Progenitor cell of endocrine pancreas (in vitro differentiated cells): Measurements from ENCODE around the gene RPL29. TPM values are rescaled to one million over a fixed set of nuclear protein-coding genes. Genes with fewer than 3 reads are reported as not detected.

Experiments
- DNase-seq: peaks from one replicate; pipeline ENCODE4 v3.0.0; 2021; ENCODE audit warnings: low spot score; ENCODE audit not compliant: unreplicated experiment
- H3K27ac Mint-ChIP-seq: 2 replicates; pipeline ENCODE4 v1.8.0; 2021; ENCODE audit warnings: mild to moderate bottlenecking, moderate library complexity, mixed read lengths
- H3K27me3 Mint-ChIP-seq: 2 replicates; pipeline ENCODE4 v1.8.0; 2021; ENCODE audit warnings: mixed read lengths
- H3K36me3 Mint-ChIP-seq: 2 replicates; pipeline ENCODE4 v1.8.0; 2022; ENCODE audit warnings: mixed read lengths; ENCODE audit not compliant: insufficient read depth
- H3K4me1 Mint-ChIP-seq: 2 replicates; pipeline ENCODE4 v1.8.0; 2021; ENCODE audit warnings: low read depth, mixed read lengths
- H3K4me3 Mint-ChIP-seq: 2 replicates; pipeline ENCODE4 v1.8.0; 2021; ENCODE audit warnings: low read depth, mild to moderate bottlenecking, moderate library complexity, mixed read lengths
- H3K9me3 Mint-ChIP-seq: 2 replicates; pipeline ENCODE4 v1.8.0; 2021; ENCODE audit warnings: low read depth, mixed read lengths
- total RNA-seq: library from RNA; stranded (reverse); gene quantifications from 2 replicates; pipeline ENCODE4 v1.2.1, GENCODE V29; 2021
- TF ChIP-seq, protein P1 (sequence below): fragments of 200-600 bp; sonication (generic); IDR thresholded peaks from one replicate; pipeline ENCODE4 v1.5.0; 2021; ENCODE audit warnings: antibody characterized with exemption, mild to moderate bottlenecking; ENCODE audit not compliant: unreplicated experiment

The RPL29 gene
- total RNA-seq, 1 donor from 2014 or later: 1,236 TPM

DNA sequence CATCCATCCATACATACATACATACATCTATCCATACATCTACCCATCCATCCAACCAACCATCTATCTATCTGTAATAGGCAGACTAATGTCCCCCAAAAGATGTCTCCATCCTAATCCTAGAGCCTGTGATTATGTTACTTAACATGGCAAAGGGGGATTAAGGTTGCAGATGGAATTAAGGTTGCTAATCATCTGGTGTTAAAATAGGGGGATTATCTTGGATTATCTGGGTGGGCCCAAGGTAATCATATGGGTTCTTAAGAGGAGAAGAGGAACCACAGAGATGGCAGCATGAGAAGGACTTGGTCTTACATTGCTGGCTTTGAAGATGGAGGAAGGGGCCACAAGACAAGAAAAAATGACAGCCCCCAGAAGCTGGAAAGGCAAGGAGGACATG lies 14.7 kb upstream of the RPL29 start:
- Mint-ChIP-seq H3K27ac (no peak overlapping the region), H3K9me3 (no peaks in the 10 kb centered on the region), H3K27me3 (peaks cover 3% of the 10 kb centered on the region), H3K4me3 (no peak overlapping the region), H3K36me3 (no peaks in the 10 kb centered on the region), H3K4me1 (peaks cover 3% of the 10 kb centered on the region)
- TF ChIP-seq, protein P1, sequence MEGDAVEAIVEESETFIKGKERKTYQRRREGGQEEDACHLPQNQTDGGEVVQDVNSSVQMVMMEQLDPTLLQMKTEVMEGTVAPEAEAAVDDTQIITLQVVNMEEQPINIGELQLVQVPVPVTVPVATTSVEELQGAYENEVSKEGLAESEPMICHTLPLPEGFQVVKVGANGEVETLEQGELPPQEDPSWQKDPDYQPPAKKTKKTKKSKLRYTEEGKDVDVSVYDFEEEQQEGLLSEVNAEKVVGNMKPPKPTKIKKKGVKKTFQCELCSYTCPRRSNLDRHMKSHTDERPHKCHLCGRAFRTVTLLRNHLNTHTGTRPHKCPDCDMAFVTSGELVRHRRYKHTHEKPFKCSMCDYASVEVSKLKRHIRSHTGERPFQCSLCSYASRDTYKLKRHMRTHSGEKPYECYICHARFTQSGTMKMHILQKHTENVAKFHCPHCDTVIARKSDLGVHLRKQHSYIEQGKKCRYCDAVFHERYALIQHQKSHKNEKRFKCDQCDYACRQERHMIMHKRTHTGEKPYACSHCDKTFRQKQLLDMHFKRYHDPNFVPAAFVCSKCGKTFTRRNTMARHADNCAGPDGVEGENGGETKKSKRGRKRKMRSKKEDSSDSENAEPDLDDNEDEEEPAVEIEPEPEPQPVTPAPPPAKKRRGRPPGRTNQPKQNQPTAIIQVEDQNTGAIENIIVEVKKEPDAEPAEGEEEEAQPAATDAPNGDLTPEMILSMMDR: no peak
- DNase-seq: no peak

DNA sequence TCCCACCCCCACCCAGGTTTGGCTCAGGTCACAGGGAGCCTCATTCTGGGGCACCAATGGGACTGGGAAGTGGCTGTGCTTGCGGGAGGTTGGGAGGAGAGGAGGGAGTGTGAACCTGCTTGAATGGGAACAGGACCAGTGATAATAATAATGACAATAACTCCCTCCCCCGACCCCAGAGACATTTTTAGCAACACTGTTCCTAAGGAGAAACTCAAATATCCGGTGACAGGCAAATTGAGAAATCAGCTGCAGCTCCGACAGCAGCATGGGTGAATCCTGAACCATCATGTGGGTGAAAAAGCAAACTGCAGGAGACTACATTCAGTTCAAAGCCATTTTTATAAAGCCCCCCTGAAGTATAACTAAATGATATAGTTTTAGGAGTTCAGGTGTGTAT lies 11.6 kb upstream of the RPL29 start:
- peaks cover 3% of the 10 kb centered on the region for H3K4me1 Mint-ChIP-seq
- TF ChIP-seq, protein P1: no peak
- no peak for DNase-seq
- H3K4me3 Mint-ChIP-seq: no peak overlapping the region
- no peaks in the 10 kb centered on the region for H3K9me3 Mint-ChIP-seq
- H3K27ac Mint-ChIP-seq: no peak overlapping the region
- peaks cover 18% of the 10 kb centered on the region for H3K27me3 Mint-ChIP-seq
- H3K36me3 Mint-ChIP-seq: no peaks in the 10 kb centered on the region

- Mint-ChIP-seq H3K36me3 (no peaks in the 10 kb centered on the region), H3K4me3 (no peak overlapping the region), H3K4me1 (peaks cover 3% of the 10 kb centered on the region), H3K27ac (no peak overlapping the region), H3K9me3 (no peaks in the 10 kb centered on the region), H3K27me3 (peaks cover 22% of the 10 kb centered on the region)
- TF ChIP-seq, protein P1: no peak
- DNase-seq: no peak
These were observed 11.1 kb upstream of the RPL29 start for GRCh38 chr3:52006820-52007133.

DNA sequence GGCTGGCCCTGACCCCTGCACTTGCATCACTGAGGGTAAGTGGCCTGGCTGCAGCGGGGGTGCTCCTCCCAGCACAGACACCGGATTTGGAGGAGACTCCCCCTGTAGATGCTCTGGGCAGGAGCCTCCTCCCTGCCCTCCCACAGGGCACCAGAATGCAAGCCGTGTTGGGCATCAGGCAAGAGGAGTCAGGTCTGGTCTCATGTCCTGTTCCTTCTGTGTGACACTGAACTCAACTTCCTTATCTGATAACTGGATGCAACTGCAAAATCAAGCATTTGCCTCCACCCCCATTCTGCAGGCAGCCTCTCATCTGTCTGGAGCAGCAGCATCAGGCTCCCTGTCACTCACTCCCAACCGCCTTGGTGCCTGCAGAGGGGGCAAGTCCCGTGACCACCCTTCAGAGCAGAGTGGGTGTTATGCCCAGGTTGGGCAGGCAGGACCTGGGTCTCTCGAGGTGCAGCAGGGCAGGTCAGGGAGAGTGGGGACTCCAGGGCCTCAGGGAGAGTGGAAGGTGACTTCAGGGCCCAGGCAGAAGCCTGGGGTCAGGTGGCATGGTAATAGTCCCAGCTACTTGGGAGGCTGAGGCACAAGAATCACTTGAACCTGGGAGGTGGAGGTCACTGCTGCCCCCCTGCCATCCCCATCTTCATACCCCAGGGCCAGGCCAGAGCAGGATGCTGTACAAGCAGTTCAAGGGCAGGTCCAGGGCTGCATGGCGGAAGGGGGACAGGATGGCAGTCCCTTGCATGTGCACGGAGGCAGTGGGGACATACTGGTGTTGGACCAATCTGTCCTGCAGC lies 10.5 kb upstream of the RPL29 start:
- TF ChIP-seq, protein P1: no peak
- no peaks in the 10 kb centered on the region for H3K9me3 Mint-ChIP-seq
- DNase-seq: no peak
- no peak overlapping the region for H3K27ac Mint-ChIP-seq
- H3K27me3 Mint-ChIP-seq: peaks cover 22% of the 10 kb centered on the region
- no peak overlapping the region for H3K4me3 Mint-ChIP-seq
- peaks cover 3% of the 10 kb centered on the region for H3K4me1 Mint-ChIP-seq
- no peaks in the 10 kb centered on the region for H3K36me3 Mint-ChIP-seq

DNA sequence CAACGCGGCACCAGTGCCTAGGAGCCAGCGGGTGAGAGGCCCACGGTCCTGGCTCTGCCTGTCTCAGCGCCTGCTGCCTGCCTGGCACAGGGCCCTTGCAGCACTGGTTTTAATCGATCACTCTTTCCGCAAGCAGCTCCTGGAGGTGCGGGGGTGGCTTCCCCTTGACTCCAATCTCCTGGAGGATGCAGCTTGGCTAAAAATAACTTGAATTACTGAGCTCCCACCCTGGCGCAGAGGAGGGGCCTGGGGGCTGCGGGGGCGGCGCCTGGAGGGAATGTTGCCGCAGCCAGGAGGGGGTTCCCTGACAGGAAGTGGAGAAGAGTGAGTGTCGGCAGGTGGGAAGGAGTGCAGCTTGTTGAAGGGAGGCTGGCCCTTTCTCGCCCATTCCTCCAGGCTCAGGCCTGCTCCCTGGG lies 9.9 kb upstream of the RPL29 start:
- Mint-ChIP-seq H3K4me3 (no peak overlapping the region), H3K4me1 (peaks cover 3% of the 10 kb centered on the region), H3K36me3 (no peaks in the 10 kb centered on the region), H3K27me3 (peaks cover 19% of the 10 kb centered on the region), H3K9me3 (no peaks in the 10 kb centered on the region), H3K27ac (no peak overlapping the region)
- TF ChIP-seq, protein P1: no peak
- DNase-seq: no peak
